ENCODE measurements around the gene PLB1. TPM values are rescaled to one million over a fixed set of nuclear protein-coding genes. Genes with fewer than 3 reads are reported as not detected.

PLB1 gene
- total RNA-seq, 1 experiment from 2014 or later = 0.91 TPM

DNA sequence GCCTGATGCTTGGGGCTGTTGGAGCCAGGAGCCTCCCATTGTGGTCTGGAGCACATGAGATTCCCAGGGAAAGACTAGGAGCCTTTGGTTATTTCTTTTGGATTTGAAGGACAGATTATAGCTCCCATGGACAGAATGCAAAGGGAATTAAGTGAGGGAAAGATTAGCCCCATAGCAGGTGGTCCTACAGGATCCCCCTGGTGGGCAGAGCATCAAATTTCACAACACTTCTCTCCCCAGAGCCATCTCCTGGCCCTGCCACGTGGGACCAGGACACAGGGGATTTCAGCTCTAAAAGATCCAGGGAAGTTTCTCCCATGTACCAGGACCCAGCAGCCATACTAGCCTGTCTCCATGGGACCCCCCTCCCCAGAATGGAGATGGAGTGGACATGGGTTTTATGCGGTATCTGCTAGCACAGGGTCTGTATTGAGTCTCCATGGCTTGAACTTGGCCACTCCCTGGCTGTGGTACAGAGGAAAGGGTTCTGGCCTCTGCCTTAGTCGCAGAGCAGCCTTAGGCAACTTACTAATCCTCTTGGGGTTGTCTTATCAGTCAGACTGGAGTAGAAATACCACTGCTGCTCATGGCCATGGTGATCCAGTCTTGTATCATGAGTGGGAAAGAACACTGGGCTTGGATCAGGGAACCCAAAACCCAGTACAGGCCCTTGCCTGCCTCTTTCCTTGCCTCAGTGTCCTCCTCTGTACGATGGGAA is 6.8 kb upstream of the PLB1 start:
- H3K9me3 Mint-ChIP-seq (ENCODE audit: unreplicated experiment) = no peaks in the 10 kb centered on the region
- H3K27me3 Mint-ChIP-seq (ENCODE audit: insufficient read depth, unreplicated experiment) = no peaks in the 10 kb centered on the region
- no TSS peak for BruUV-seq (replicated peaks)
- H3K4me1 Mint-ChIP-seq (ENCODE audit: insufficient read depth, unreplicated experiment) = no peaks in the 10 kb centered on the region
- no peak overlapping the region for H3K4me3 Mint-ChIP-seq (ENCODE audit: unreplicated experiment)
- ChIA-PET CTCF (no interaction called here), POLR2A (no interaction called here)
- no peaks in the 10 kb centered on the region for H3K36me3 Mint-ChIP-seq (ENCODE audit: insufficient read depth, unreplicated experiment)
- DNase-seq (ENCODE audit: unreplicated experiment) = no peak
- TF ChIP-seq, protein P1, sequence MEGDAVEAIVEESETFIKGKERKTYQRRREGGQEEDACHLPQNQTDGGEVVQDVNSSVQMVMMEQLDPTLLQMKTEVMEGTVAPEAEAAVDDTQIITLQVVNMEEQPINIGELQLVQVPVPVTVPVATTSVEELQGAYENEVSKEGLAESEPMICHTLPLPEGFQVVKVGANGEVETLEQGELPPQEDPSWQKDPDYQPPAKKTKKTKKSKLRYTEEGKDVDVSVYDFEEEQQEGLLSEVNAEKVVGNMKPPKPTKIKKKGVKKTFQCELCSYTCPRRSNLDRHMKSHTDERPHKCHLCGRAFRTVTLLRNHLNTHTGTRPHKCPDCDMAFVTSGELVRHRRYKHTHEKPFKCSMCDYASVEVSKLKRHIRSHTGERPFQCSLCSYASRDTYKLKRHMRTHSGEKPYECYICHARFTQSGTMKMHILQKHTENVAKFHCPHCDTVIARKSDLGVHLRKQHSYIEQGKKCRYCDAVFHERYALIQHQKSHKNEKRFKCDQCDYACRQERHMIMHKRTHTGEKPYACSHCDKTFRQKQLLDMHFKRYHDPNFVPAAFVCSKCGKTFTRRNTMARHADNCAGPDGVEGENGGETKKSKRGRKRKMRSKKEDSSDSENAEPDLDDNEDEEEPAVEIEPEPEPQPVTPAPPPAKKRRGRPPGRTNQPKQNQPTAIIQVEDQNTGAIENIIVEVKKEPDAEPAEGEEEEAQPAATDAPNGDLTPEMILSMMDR (IDR thresholded peaks at IDR 0.05; ENCODE audit: unreplicated experiment) = no peak
- intact Hi-C loops (cut with micrococcal nuclease) = no loop called here
- no peak overlapping the region for H3K27ac Mint-ChIP-seq (ENCODE audit: low read depth, unreplicated experiment)

DNA sequence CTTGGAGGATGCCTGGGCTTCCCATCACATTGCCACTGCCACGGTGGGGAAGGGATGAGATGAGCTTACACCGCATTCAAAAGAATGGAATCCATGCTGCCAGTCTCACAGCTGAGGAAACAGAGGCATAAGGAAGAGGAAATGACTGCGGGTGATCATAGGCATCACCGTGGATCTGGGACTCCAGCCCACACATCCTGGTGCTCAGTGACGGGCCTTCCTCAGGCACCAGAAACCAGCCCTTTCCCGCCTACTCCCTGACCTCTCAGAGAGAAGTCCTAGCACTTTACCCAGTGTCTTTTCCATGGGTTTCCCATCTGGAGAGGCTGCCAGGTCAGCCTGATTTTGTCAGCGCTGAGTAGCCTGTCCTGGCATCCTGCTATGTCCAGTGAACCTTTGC is 5.3 kb upstream of the PLB1 start:
- CTCF ChIA-PET = no interaction called here
- Mint-ChIP-seq H3K27me3 (ENCODE audit: insufficient read depth, unreplicated experiment) (no peaks in the 10 kb centered on the region), H3K36me3 (ENCODE audit: insufficient read depth, unreplicated experiment) (no peaks in the 10 kb centered on the region)

DNA sequence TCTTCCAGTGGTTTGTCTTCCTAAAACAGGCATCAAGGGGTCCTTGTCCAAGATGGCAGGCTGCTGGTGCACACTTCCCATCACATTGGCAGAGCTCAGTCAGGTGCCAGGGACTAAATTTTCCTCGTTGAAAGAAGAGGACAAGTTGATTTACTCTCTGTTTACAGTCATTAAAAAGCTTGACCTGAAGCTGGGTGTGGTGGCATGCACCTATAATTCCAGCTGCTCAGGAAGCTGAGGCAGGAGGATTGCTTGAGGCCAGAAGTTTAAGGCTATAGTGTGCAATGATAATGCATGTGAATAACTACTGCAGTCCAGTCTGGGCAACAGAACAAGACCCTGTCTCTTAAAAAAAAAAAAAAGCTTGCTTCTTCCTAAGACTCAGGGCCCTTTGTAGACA is 3.6 kb upstream of the PLB1 start:
- TF ChIP-seq, protein P1 (IDR thresholded peaks at IDR 0.05; ENCODE audit: unreplicated experiment) = no peak
- no peak for DNase-seq (ENCODE audit: unreplicated experiment)
- no peaks in the 10 kb centered on the region for H3K36me3 Mint-ChIP-seq (ENCODE audit: insufficient read depth, unreplicated experiment)
- no TSS peak for BruUV-seq (replicated peaks)
- intact Hi-C loops (cut with micrococcal nuclease) = no loop called here
- H3K4me3 Mint-ChIP-seq (ENCODE audit: unreplicated experiment) = no peak overlapping the region
- H3K27ac Mint-ChIP-seq (ENCODE audit: low read depth, unreplicated experiment) = no peak overlapping the region
- CTCF ChIA-PET = interaction anchor here (0.6 to 1.6 kb wide), 6 partner anchors 15 to 804 kb away, joined by 3 to 5 read pairs (median 4); no protein-coding TSS in a partner anchor
- no peaks in the 10 kb centered on the region for H3K27me3 Mint-ChIP-seq (ENCODE audit: insufficient read depth, unreplicated experiment)
- POLR2A ChIA-PET = interaction anchor here (1.0 to 1.3 kb wide), 2 partner anchors 14 to 15 kb away, joined by 3 read pairs; no protein-coding TSS in a partner anchor
- H3K9me3 Mint-ChIP-seq (ENCODE audit: unreplicated experiment) = no peaks in the 10 kb centered on the region
- H3K4me1 Mint-ChIP-seq (ENCODE audit: insufficient read depth, unreplicated experiment) = no peaks in the 10 kb centered on the region

More for the DNA sequence above, 5.3 kb upstream of the PLB1 start:
- no peak overlapping the region for H3K27ac Mint-ChIP-seq (ENCODE audit: low read depth, unreplicated experiment)
- no peaks in the 10 kb centered on the region for H3K4me1 Mint-ChIP-seq (ENCODE audit: insufficient read depth, unreplicated experiment)
- TF ChIP-seq, protein P1 (IDR thresholded peaks at IDR 0.05; ENCODE audit: unreplicated experiment) = no peak
- no peaks in the 10 kb centered on the region for H3K9me3 Mint-ChIP-seq (ENCODE audit: unreplicated experiment)
- no TSS peak for BruUV-seq (replicated peaks)
- H3K4me3 Mint-ChIP-seq (ENCODE audit: unreplicated experiment) = no peak overlapping the region
- intact Hi-C loops (cut with micrococcal nuclease) = no loop called here
- POLR2A ChIA-PET = no interaction called here
- no peak for DNase-seq (ENCODE audit: unreplicated experiment)

DNA sequence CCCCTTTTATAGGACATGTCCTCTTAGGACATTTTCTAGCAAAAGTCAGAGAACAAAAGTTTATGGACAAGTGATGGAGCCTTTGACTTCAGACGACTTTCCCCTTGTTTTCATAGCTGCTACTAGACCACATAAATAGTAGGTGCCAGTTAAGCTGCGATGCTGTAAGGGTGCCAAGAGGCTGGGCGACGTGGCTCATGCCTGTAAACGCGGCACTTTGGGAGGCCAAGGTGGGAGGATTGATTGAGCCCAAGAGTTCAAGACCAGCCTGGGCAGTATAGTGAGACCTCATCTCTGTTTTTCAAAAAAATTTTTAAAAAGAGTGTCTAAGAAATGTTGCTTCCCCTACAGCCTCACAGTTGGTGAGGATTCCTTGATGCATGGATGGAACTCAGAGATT is 2.2 kb upstream of the PLB1 start:
- no peaks in the 10 kb centered on the region for H3K27me3 Mint-ChIP-seq (ENCODE audit: insufficient read depth, unreplicated experiment)
- H3K36me3 Mint-ChIP-seq (ENCODE audit: insufficient read depth, unreplicated experiment) = no peaks in the 10 kb centered on the region
- H3K9me3 Mint-ChIP-seq (ENCODE audit: unreplicated experiment) = no peaks in the 10 kb centered on the region
- ChIA-PET POLR2A (interaction anchor here (1.3 kb wide), 1 partner anchor 13 kb away, joined by 3 read pairs; no protein-coding TSS in a partner anchor), CTCF (interaction anchor here (0.8 to 1.0 kb wide), 2 partner anchors 21 to 22 kb away, joined by 3 to 4 read pairs; no protein-coding TSS in a partner anchor)
- TF ChIP-seq, protein P1 (IDR thresholded peaks at IDR 0.05; ENCODE audit: unreplicated experiment) = no peak
- no peak overlapping the region for H3K4me3 Mint-ChIP-seq (ENCODE audit: unreplicated experiment)
- H3K27ac Mint-ChIP-seq (ENCODE audit: low read depth, unreplicated experiment) = no peak overlapping the region
- intact Hi-C loops (cut with micrococcal nuclease) = no loop called here
- no TSS peak for BruUV-seq (replicated peaks)
- H3K4me1 Mint-ChIP-seq (ENCODE audit: insufficient read depth, unreplicated experiment) = no peaks in the 10 kb centered on the region
- no peak for DNase-seq (ENCODE audit: unreplicated experiment)
